Measurements from ENCODE around the gene MAN1B1. TPM values are rescaled to one million over a fixed set of nuclear protein-coding genes. Genes with fewer than 3 reads are reported as not detected.

Gene MAN1B1
- polyA plus RNA-seq, 3 donors: 29.3 to 38.2 (median 33.3) TPM

GRCh38 chr9:137138058-137138721 lies 51.4 kb downstream of the MAN1B1 start:
- no peaks in the 10 kb centered on the region for H3K4me1 ChIP-seq (ENCODE audit: control insufficient read depth in 1 of 2, insufficient read depth in 2 of 2, low read length in 2 of 2)
- H2AFZ ChIP-seq (ENCODE audit: insufficient read depth, low read depth, low read length, poor library complexity, severe bottlenecking): no peak overlapping the region
- no peaks in the 10 kb centered on the region for H3K79me2 ChIP-seq (ENCODE audit: insufficient read depth, low read length)
- H3K27me3 ChIP-seq (ENCODE audit: control insufficient read depth in 2 of 2, insufficient read depth in 2 of 2, low read length in 2 of 2): peaks cover 14 to 53% of the 10 kb centered on the region in 2 donors
- no peaks in the 10 kb centered on the region for H3K36me3 ChIP-seq (replicated peaks in 1 of 2; ENCODE audit: control insufficient read depth in 1 of 2, insufficient read depth in 2 of 2, low read length in 2 of 2)
- DNase-seq: no peak
- Mint-ChIP-seq H3K36me3 (peaks cover 0 to 2% of the 10 kb centered on the region in 2 donors), H3K4me1 (no peaks in the 10 kb centered on the region), H3K4me3 (peak overlapping the region in 1 of 2 donors; percentile 81), H3K27me3 (ENCODE audit: low read depth in 3 of 3) (peaks cover 63 to 80% (median 66%) of the 10 kb centered on the region in 3 donors), H3K9me3 (peaks cover 0 to 7% (median 1%) of the 10 kb centered on the region in 7 donors), H3K27ac (peak overlapping the region in 1 of 7 donors; percentile 80)
- no peak overlapping the region for H3K4me3 ChIP-seq (replicated peaks in 1 of 3; ENCODE audit: low read depth in 2 of 3, low read length in 3 of 3)
- H3K9me3 ChIP-seq (replicated peaks in 1 of 2; ENCODE audit: control insufficient read depth in 1 of 2, insufficient read depth in 1 of 2, low read length in 2 of 2): peaks cover 0 to 14% of the 10 kb centered on the region in 2 donors
- TF ChIP-seq CTCF (IDR thresholded peaks at IDR 0.05): no peak
- intact Hi-C loops (cut with micrococcal nuclease): no loop called here
- H3K4me2 ChIP-seq (replicated peaks; ENCODE audit: extremely low read depth, low read length, poor library complexity, severe bottlenecking): no peak overlapping the region
- no peaks in the 10 kb centered on the region for H4K20me1 ChIP-seq (ENCODE audit: insufficient read depth, low read length)
- 19% methylated on average over 17 of the region's 25 CpGs for WGBS (ENCODE audit: insufficient coverage)
- no peak overlapping the region for H3K9ac ChIP-seq (ENCODE audit: insufficient read depth, low read length, poor library complexity, severe bottlenecking)
- H3K27ac ChIP-seq (ENCODE audit: low read depth in 1 of 2, low read length in 2 of 2): no peak overlapping the region

GRCh38 chr9:137138722-137139467 lies 52.1 kb downstream of the MAN1B1 start, which contains the start of gene GRIN1:
Gene GRIN1 (plus strand): TSS chr9:137139154. CDS start chr9:137139487, 333 bp downstream.
- H3K27me3 Mint-ChIP-seq (ENCODE audit: low read depth in 3 of 3): peaks cover 59 to 77% (median 63%) of the 10 kb centered on the region in 3 donors
- Histone ChIP-seq H3K4me2 (replicated peaks; ENCODE audit: extremely low read depth, low read length, poor library complexity, severe bottlenecking) (no peak within 1 kb of the TSS), H3K36me3 (replicated peaks in 1 of 2; ENCODE audit: control insufficient read depth in 1 of 2, insufficient read depth in 2 of 2, low read length in 2 of 2) (no peaks in the 10 kb centered on the region), H3K9me3 (replicated peaks in 1 of 2; ENCODE audit: control insufficient read depth in 1 of 2, insufficient read depth in 1 of 2, low read length in 2 of 2) (peaks cover 0 to 14% of the 10 kb centered on the region in 2 donors), H3K27me3 (ENCODE audit: control insufficient read depth in 2 of 2, insufficient read depth in 2 of 2, low read length in 2 of 2) (peaks cover 14 to 53% of the 10 kb centered on the region in 2 donors), H3K27ac (ENCODE audit: low read depth in 1 of 2, low read length in 2 of 2) (no peak within 1 kb of the TSS), H3K4me3 (replicated peaks in 1 of 3; ENCODE audit: low read depth in 2 of 3, low read length in 3 of 3) (no peak within 1 kb of the TSS), H4K20me1 (ENCODE audit: insufficient read depth, low read length) (no peaks in the 10 kb centered on the region), H3K79me2 (ENCODE audit: insufficient read depth, low read length) (no peaks in the 10 kb centered on the region), H2AFZ (ENCODE audit: insufficient read depth, low read depth, low read length, poor library complexity, severe bottlenecking) (no peak within 1 kb of the TSS), H3K9ac (ENCODE audit: insufficient read depth, low read length, poor library complexity, severe bottlenecking) (no peak within 1 kb of the TSS), H3K4me1 (ENCODE audit: control insufficient read depth in 1 of 2, insufficient read depth in 2 of 2, low read length in 2 of 2) (no peaks in the 10 kb centered on the region)
- no peak for DNase-seq
- no peak for TF ChIP-seq CTCF (IDR thresholded peaks at IDR 0.05)
- intact Hi-C loops (cut with micrococcal nuclease): no loop called here
- H3K27ac Mint-ChIP-seq: peak within 1 kb of the TSS in 1 of 7 donors; percentile 80
- WGBS (ENCODE audit: insufficient coverage): 7% methylated on average over 104 of the region's 104 CpGs
- H3K4me1 Mint-ChIP-seq: no peaks in the 10 kb centered on the region
- H3K4me3 Mint-ChIP-seq: peak within 1 kb of the TSS in 1 of 2 donors; percentile 81
- H3K9me3 Mint-ChIP-seq: peaks cover 0 to 7% (median 1%) of the 10 kb centered on the region in 7 donors
- H3K36me3 Mint-ChIP-seq: peaks cover 0 to 2% of the 10 kb centered on the region in 2 donors
